ENCODE results near the gene C5orf63. TPM values are rescaled to one million over a fixed set of nuclear protein-coding genes. Genes with fewer than 3 reads are reported as not detected.
A peak's percentile ranks its signal among the peaks of the same experiment; 100 is the strongest.

Gene C5orf63
- total RNA-seq (2014; rRNA removed; shearing (Covaris generic)): 4.4 and 8.1 TPM in 2 replicates

GRCh38 chr5:127072861-127073846, at the start of gene C5orf63:
TSS of gene C5orf63 (minus strand) at chr5:127073502. CDS start at chr5:127058995, 14,507 bp downstream.
- peak; percentile 84 for DNase-seq (ENCODE audit: low spot score)

- no peak for DNase-seq (ENCODE audit: low spot score)
These were observed 39.1 kb upstream of the C5orf63 start for GRCh38 chr5:127112347-127112864.

- DNase-seq (ENCODE audit: low spot score): no peak
These were observed 37.8 kb upstream of the C5orf63 start for GRCh38 chr5:127111112-127111511.

GRCh38 chr5:127108624-127109260, 35.4 kb upstream of the C5orf63 start:
- peak; percentile 67 for DNase-seq (ENCODE audit: low spot score)

GRCh38 chr5:127101935-127102334, 28.6 kb upstream of the C5orf63 start:
- no peak for DNase-seq (ENCODE audit: low spot score)

GRCh38 chr5:127101533-127101932, 28.2 kb upstream of the C5orf63 start:
- no peak for DNase-seq (ENCODE audit: low spot score)

- no peak for DNase-seq (ENCODE audit: low spot score)
These were observed 24.9 kb upstream of the C5orf63 start for GRCh38 chr5:127098241-127098640.

- DNase-seq (ENCODE audit: low spot score): no peak
These were observed 24.0 kb upstream of the C5orf63 start for GRCh38 chr5:127097278-127097677.

- DNase-seq (ENCODE audit: low spot score): no peak
These were observed 23.2 kb upstream of the C5orf63 start for GRCh38 chr5:127096328-127096993.

GRCh38 chr5:127094161-127094814, 21.0 kb upstream of the C5orf63 start:
- no peak for DNase-seq (ENCODE audit: low spot score)

GRCh38 chr5:127092690-127093089, 19.4 kb upstream of the C5orf63 start:
- no peak for DNase-seq (ENCODE audit: low spot score)

- no peak for DNase-seq (ENCODE audit: low spot score)
These were observed 15.9 kb upstream of the C5orf63 start for GRCh38 chr5:127089191-127089590.

- peak; percentile 32 for DNase-seq (ENCODE audit: low spot score)
These were observed 14.9 kb upstream of the C5orf63 start for GRCh38 chr5:127088251-127088650.

GRCh38 chr5:127086589-127086988, 13.3 kb upstream of the C5orf63 start:
- no peak for DNase-seq (ENCODE audit: low spot score)

- no peak for DNase-seq (ENCODE audit: low spot score)
These were observed 12.5 kb upstream of the C5orf63 start for GRCh38 chr5:127085796-127086195.

- DNase-seq (ENCODE audit: low spot score): no peak
These were observed 12.1 kb upstream of the C5orf63 start for GRCh38 chr5:127085371-127085770.

GRCh38 chr5:127084656-127085055, 11.4 kb upstream of the C5orf63 start:
- DNase-seq (ENCODE audit: low spot score): no peak

- DNase-seq (ENCODE audit: low spot score): no peak
These were observed 10.4 kb upstream of the C5orf63 start for GRCh38 chr5:127083711-127084110.

GRCh38 chr5:127079994-127080491, 6.7 kb upstream of the C5orf63 start:
- DNase-seq (ENCODE audit: low spot score): peak; percentile 77

- no peak for DNase-seq (ENCODE audit: low spot score)
These were observed 4.1 kb upstream of the C5orf63 start for GRCh38 chr5:127077366-127077765.
